Inferior parietal cortex (tissue), 1 donor: ENCODE data around the gene MICAL2.

Experiments
- DNase-seq: peaks from one replicate; pipeline ENCODE4 v3.0.0-alpha.2; 2016; ENCODE audit errors: extremely low spot score

The MICAL2 gene

DNA sequence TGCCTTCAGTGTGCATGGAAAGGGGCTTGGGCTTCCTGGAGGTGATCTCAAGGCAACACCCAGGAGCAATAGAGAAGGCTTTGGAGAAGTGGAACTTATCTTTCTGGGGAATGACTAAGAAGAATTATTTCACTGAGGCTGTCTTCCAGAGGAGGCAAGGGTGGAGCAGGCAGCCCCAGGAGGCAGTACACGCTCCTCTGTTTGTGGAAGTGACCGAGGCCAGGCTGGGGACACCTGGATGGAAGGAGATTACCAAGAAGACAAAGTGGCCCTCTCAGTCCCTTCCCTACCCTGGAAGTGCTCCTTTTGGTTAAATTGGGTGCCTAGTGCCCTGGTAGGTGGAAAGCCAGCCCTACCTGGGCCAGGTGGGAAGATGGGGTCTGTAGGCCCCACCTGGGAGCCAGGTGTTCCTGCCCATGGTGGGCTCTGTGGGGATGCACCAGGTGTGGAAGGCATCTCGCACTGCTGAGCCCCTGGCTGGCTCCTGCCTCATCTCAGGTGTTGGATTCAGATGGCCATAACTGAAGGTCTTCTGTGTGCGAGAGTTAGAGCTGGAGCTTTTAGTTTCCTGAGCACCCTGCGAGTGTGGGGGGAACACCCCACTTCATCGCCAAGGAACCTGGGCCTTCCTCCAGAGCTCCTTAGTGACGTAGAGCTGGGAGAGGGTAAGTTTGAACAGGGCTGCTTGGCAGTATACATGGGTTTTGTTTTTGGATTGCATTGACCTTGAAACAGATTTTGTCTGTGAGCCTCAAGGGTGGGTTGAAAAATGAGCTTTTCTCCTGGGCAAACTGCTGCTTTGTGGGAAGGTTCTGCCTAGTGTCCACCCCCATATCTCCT, 46.1 kb downstream of the MICAL2 start:
- DNase-seq, result no peak

DNA sequence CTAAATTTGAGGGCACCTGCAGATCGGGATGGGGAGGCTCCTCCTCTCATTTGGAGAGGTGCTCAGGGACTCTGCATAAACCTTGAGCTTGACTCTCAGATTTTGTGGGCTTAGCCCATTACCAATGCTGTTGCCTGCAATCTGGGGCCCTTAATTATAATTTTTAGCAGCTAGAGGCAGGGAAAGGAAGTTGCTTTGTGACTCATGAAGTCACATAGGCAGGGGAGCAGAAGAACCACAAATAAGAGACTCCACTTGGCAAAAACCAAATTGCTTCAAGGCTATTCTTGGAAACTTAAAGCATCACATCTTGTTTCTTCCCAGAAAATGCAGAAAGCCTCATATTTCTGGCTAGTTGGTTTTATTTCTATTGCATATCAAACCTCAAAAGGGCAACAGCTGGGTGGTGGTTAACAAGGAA, 46.9 kb downstream of the MICAL2 start:
- no peak for DNase-seq

DNA sequence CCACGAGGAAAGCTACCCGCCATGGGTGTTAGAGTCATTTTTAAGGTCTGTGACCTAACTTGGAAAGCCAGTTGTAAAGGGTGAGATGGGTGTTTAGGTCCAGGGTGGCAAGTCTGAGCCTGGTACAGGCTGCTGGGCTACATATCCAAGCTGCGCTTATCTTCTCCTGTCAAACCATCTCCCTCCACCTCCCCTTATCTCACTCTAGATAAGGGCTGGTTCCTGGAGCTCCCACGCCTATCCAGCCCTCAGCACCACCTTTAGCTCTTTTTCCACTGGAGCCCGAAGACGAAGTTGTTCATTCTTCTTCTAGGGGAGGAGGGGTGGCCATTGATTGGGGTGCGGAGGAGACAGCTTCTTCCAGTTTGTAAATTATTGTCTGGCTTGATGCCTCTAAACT, 48.5 kb downstream of the MICAL2 start:
- DNase-seq, result no peak

GRCh38 chr11:12159351-12160099, 49.1 kb downstream of the MICAL2 start:
- DNase-seq, result peak; percentile 79

DNA sequence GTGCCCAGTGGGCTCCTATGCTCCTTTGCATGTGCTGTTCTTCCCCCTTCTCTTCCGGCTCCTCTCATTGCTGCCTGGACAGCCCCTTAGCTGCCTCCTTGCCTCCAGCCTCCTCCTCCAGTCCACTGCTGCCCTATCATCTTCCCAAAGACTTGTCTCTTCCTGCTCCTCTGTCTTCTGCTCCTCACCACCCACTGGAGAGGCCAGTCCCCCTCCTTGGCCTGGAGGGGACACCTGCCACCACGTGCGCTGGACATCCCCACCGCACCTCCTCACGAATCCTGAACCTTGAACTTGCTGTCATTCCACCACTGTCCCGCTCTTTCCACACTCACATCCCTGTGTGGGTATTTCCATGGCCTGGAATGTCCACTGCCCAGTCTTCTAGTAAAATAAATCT, 49.8 kb downstream of the MICAL2 start:
- DNase-seq, result no peak

- no peak for DNase-seq
Observed at GRCh38 chr11:12160680-12161079, 50.3 kb downstream of the MICAL2 start.

DNA sequence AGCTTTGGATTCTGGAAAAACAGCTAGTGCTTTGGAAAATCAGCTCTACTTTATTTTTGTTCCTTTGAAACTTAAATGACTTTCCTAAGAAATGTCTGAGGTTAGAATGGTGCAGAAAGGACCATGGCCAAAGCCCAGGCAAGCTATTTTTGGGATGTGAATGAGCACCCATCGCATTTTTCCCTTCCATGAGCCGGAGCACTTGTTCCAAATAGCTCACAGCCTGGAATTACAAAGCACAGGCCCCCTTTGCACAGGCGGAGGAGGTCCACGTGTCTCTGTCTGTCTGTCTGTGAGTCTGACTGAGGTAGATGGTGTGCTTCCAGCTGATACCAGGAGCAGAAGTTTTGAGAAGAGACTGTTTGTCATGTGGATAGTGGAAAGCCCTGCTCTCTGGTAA, 50.7 kb downstream of the MICAL2 start:
- no peak for DNase-seq

DNA sequence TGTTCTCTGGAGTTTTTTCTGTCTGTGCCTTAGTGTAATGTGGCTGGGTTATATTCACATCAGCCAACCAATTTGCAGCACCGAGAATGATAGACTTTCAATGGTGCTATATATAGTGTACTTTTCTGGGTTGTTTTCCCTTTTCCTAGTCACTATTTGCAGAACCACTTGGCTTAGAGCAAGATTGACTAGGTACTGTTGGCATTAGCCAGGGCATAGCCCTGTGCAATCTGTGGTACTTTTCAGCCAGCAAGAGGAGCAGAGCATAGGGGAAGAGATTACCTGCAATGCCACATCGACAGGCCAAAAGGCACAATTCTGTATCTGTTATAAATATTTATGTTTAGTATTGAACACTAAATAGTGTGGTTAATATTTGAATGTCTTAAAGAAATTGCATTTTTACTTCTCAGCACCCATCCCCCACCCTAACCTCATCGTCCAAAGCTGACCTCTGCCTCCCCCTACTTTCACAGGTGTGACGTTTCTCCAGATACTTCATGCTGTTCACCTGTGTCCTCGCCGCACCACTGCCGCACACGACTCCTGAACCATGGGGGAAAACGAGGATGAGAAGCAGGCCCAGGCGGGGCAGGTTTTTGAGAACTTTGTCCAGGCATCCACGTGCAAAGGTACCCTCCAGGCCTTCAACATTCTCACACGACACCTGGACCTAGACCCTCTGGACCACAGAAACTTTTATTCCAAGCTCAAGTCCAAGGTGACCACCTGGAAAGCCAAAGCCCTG, 51.4 kb downstream of the MICAL2 start:
- no peak for DNase-seq

DNA sequence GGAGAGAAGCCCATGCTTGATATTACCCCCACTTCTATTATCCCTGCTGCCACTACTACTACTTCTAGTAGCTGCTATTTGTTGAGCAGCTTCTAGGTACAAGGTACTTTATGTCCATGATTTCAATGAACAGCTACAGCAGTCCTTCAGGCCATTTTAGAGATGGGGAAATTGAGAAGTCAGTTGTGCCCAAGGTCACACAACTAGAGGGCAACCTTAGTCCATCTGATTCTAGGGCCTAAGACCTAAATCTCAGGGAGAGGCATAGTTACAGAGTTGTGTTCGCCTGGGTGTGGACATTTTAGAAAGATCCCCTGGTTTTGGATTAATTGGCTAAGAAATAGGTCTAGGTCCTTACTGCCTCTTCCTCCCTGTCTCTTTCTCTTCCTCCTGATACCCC, 52.3 kb downstream of the MICAL2 start:
- no peak for DNase-seq

- DNase-seq, result no peak
Observed at GRCh38 chr11:12163181-12163941, 53.0 kb downstream of the MICAL2 start.

GRCh38 chr11:12164061-12165014, 53.9 kb downstream of the MICAL2 start:
- no peak for DNase-seq

GRCh38 chr11:12165237-12165875, 55.0 kb downstream of the MICAL2 start:
- no peak for DNase-seq

- no peak for DNase-seq
Observed at GRCh38 chr11:12166299-12167060, 56.1 kb downstream of the MICAL2 start.

DNA sequence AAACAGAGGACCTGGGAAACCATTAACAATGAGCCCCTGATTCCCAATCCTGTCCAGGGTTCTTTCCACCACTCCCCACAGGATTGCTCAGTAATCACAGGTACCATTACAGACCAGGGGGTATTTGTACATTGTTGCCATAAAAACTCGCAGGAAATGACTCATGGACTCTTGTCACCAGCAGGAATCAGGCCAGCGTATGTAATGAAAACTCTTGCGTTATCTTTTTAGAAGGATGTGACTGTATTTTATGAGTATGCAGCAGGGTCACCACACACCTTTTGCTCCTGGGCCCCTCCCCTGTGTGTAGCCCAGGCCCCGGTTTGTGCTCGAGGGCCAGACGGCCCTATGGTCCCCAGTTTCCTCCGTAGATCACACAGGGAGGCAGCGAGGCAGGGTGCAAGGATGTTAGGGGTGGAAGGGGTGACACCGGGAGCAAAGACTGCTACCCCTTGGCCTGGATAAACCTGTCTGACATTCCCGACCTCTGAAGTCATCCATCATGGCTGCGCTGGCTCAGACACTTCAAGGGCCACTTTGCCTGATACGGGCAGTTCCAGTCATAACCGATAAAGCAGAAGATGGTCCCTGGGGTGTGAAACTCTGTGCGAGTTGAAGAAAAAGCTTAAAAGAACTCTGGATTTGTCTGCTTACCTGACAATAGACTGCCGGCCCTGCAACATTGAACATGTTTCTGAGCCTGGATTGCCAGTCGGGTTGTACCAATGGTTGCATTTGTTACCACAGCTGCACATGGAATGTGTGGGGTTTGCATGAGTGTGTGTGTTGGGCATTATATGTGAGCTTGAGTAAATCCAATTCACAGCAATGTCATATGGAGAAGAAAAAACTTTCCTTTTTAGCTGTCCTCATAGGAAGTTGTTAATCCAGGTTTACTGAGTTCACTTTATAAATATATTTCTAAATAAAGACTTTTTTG, 56.9 kb downstream of the MICAL2 start:
- no peak for DNase-seq

DNA sequence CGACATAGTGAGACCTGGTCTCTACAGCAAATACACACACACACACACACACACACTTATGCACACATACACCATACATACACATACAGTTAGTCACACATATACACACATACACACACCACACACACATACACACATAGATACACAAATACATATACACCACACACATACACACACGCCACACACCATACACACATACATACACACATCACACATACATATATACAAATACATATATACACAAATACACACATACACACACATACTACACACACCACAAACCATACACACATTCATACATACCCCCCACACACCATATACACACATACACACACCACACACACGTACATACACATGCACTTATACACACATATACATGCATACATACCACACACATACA, 57.7 kb downstream of the MICAL2 start:
- DNase-seq, result no peak

GRCh38 chr11:12169822-12170221, 59.4 kb downstream of the MICAL2 start:
- no peak for DNase-seq

DNA sequence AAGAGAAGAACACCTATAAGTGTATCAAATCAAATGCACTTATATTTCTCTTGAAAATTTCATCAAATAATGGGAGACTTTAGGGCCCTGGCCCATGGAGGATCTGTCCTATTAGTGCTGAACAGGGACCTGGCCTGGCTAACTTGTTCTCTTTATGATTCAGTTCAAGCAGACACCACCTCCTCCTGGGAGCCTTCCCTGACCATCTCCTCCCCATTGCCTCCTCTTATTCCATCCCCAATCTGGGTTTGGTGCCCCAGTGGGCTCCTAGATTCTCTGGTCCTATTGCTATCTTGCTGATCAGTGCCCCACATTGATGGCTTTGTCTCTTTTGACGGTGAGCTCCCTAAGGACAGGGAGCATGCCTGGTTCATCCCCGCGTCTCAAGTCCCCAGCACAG, 60.1 kb downstream of the MICAL2 start:
- DNase-seq, result no peak

DNA sequence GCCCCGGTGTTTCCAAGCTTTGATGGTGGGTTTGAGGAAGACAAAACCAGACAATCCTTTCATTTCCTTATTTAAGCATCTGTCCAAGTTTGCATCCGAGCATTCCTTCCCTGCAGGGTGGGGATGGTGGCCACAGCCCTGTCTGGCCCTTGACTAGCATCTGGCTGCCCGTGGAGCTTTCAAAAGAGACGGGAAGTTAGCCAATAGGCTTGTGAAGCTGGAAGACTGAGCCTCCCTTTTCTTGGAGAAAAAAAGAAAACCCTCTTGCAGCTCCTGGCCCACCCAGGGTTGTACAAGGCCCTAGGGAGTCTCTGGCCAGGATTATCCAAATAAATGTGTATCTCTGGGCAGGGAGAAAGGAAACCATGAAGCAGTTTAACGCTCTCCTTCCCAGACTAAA, 60.6 kb downstream of the MICAL2 start:
- no peak for DNase-seq
